ENCODE results near the gene SEL1L.

The SEL1L gene

GRCh38 chr14:81450100-81450531, 83.5 kb downstream of the SEL1L start:
- TF ChIP-seq CTCF (IDR thresholded peaks at IDR 0.05), result no peak
- H3K27ac ChIP-seq, result no peak overlapping the region
- no peaks in the 10 kb centered on the region for H3K79me2 ChIP-seq
- H3K4me3 ChIP-seq (ENCODE audit: low read depth, low read length), result no peak overlapping the region
- H3K36me3 ChIP-seq (ENCODE audit: control insufficient read depth, insufficient read depth, low read length), result no peaks in the 10 kb centered on the region
- no peaks in the 10 kb centered on the region for H3K4me1 ChIP-seq
- no peak overlapping the region for H3K9ac ChIP-seq
- no peak overlapping the region for H3K4me2 ChIP-seq (ENCODE audit: low read length)
- no peaks in the 10 kb centered on the region for H3K27me3 ChIP-seq (ENCODE audit: control insufficient read depth, insufficient read depth, low read length)
- H3K9me3 ChIP-seq (ENCODE audit: control insufficient read depth, low read length), result no peaks in the 10 kb centered on the region
- H2AFZ ChIP-seq, result no peak overlapping the region

GRCh38 chr14:81449576-81449975, 84.1 kb downstream of the SEL1L start:
- no peak overlapping the region for H3K4me3 ChIP-seq (ENCODE audit: low read depth, low read length)
- H3K36me3 ChIP-seq (ENCODE audit: control insufficient read depth, insufficient read depth, low read length), result no peaks in the 10 kb centered on the region
- no peak overlapping the region for H3K9ac ChIP-seq
- H3K27ac ChIP-seq, result no peak overlapping the region
- peak overlapping the region; percentile 12 for H2AFZ ChIP-seq
- no peak overlapping the region for H3K4me2 ChIP-seq (ENCODE audit: low read length)
- TF ChIP-seq CTCF (IDR thresholded peaks at IDR 0.05), result no peak
- no peaks in the 10 kb centered on the region for H3K79me2 ChIP-seq
- H3K9me3 ChIP-seq (ENCODE audit: control insufficient read depth, low read length), result no peaks in the 10 kb centered on the region
- no peaks in the 10 kb centered on the region for H3K27me3 ChIP-seq (ENCODE audit: control insufficient read depth, insufficient read depth, low read length)
- H3K4me1 ChIP-seq, result no peaks in the 10 kb centered on the region

GRCh38 chr14:81449114-81449513, 84.5 kb downstream of the SEL1L start:
- Histone ChIP-seq H2AFZ (peak overlapping the region; percentile 12), H3K9ac (no peak overlapping the region), H3K9me3 (ENCODE audit: control insufficient read depth, low read length) (no peaks in the 10 kb centered on the region), H3K4me1 (no peaks in the 10 kb centered on the region), H3K79me2 (no peaks in the 10 kb centered on the region), H3K27ac (no peak overlapping the region), H3K4me2 (ENCODE audit: low read length) (no peak overlapping the region), H3K4me3 (ENCODE audit: low read depth, low read length) (no peak overlapping the region), H3K36me3 (ENCODE audit: control insufficient read depth, insufficient read depth, low read length) (no peaks in the 10 kb centered on the region), H3K27me3 (ENCODE audit: control insufficient read depth, insufficient read depth, low read length) (no peaks in the 10 kb centered on the region)
- TF ChIP-seq CTCF (IDR thresholded peaks at IDR 0.05), result no peak

GRCh38 chr14:81447021-81447764, 86.5 kb downstream of the SEL1L start:
- H3K9me3 ChIP-seq (ENCODE audit: control insufficient read depth, low read length), result no peaks in the 10 kb centered on the region
- H3K79me2 ChIP-seq, result no peaks in the 10 kb centered on the region
- H3K27ac ChIP-seq, result no peak overlapping the region
- TF ChIP-seq CTCF (IDR thresholded peaks at IDR 0.05), result no peak
- H3K36me3 ChIP-seq (ENCODE audit: control insufficient read depth, insufficient read depth, low read length), result no peaks in the 10 kb centered on the region
- H3K27me3 ChIP-seq (ENCODE audit: control insufficient read depth, insufficient read depth, low read length), result no peaks in the 10 kb centered on the region
- H3K4me2 ChIP-seq (ENCODE audit: low read length), result no peak overlapping the region
- H3K4me3 ChIP-seq (ENCODE audit: low read depth, low read length), result no peak overlapping the region
- no peak overlapping the region for H2AFZ ChIP-seq
- H3K4me1 ChIP-seq, result no peaks in the 10 kb centered on the region
- no peak overlapping the region for H3K9ac ChIP-seq
